Fibroblast of pulmonary artery (primary cell): ENCODE measurements around the gene RIPK4.

Experiments
- DNase-seq: peaks from one replicate; pipeline ENCODE4 v3.0.0-alpha.2; 2010; ENCODE audit warnings: low read depth
- H3K4me3 ChIP-seq: replicated peaks from 2 replicates; pipeline ENCODE4 v1.5.1; 2011; ENCODE audit warnings: low read depth, mild to moderate bottlenecking, control low read depth, low read length, moderate library complexity
- CTCF ChIP-seq: IDR thresholded peaks from 2 replicates; pipeline ENCODE4 v1.5.1; 2011; ENCODE audit warnings: mild to moderate bottlenecking, control low read depth, low read length, inconsistent platforms; ENCODE audit errors: missing control alignments

RIPK4 gene

GRCh38 chr21:41808846-41809245 lies 42.0 kb upstream of the RIPK4 start:
- no peak overlapping the region for H3K4me3 ChIP-seq
- no peak for TF ChIP-seq CTCF
- DNase-seq = no peak

- TF ChIP-seq CTCF = no peak
- no peak for DNase-seq
Observed at GRCh38 chr21:41808094-41808493, 41.2 kb upstream of the RIPK4 start.

GRCh38 chr21:41806773-41807172 lies 39.9 kb upstream of the RIPK4 start:
- no peak for TF ChIP-seq CTCF
- DNase-seq = no peak
- no peak overlapping the region for H3K4me3 ChIP-seq

More at GRCh38 chr21:41808094-41808493, 41.2 kb upstream of the RIPK4 start:
- no peak overlapping the region for H3K4me3 ChIP-seq

- DNase-seq = no peak
- no peak for TF ChIP-seq CTCF
- no peak overlapping the region for H3K4me3 ChIP-seq
Observed at GRCh38 chr21:41805643-41806042, 38.8 kb upstream of the RIPK4 start.

GRCh38 chr21:41805038-41805437 lies 38.2 kb upstream of the RIPK4 start:
- TF ChIP-seq CTCF = no peak
- no peak overlapping the region for H3K4me3 ChIP-seq
- no peak for DNase-seq

GRCh38 chr21:41804381-41804780 lies 37.5 kb upstream of the RIPK4 start:
- H3K4me3 ChIP-seq = no peak overlapping the region
- TF ChIP-seq CTCF = no peak
- DNase-seq = no peak

GRCh38 chr21:41803316-41803715 lies 36.5 kb upstream of the RIPK4 start:
- no peak for TF ChIP-seq CTCF
- no peak for DNase-seq
- H3K4me3 ChIP-seq = no peak overlapping the region
